Measurements from ENCODE around the gene ENPEP.

DNA sequence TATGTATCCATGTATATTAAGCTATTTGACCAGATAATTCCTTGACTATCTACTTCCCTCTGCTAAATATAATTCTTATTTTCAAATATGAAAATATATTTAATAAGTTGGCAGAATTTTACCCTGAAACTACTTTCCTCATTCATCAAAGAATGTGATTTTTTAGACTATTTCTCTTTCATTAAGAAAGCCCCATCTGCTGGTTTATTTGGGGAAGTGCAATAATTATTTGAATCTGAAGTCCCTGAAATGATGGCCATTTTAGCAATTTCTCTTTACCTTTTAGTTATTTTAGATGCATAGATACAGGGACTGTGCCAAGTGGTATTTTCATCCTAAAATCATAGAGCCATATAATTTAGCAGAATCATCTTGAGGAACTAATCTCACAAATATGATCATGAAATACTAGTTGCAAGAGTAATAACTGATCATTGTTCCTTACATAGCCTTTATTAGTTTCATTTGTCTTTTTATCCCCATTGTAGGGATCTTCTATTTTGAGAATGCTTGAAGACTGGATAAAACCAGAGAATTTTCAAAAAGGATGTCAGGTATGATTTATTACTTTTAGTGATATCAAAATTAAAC lies 39.0 kb downstream of the ENPEP start:
- TF ChIP-seq POLR2A (IDR thresholded peaks at IDR 0.05): no peak
- TF ChIP-seq, protein P1, sequence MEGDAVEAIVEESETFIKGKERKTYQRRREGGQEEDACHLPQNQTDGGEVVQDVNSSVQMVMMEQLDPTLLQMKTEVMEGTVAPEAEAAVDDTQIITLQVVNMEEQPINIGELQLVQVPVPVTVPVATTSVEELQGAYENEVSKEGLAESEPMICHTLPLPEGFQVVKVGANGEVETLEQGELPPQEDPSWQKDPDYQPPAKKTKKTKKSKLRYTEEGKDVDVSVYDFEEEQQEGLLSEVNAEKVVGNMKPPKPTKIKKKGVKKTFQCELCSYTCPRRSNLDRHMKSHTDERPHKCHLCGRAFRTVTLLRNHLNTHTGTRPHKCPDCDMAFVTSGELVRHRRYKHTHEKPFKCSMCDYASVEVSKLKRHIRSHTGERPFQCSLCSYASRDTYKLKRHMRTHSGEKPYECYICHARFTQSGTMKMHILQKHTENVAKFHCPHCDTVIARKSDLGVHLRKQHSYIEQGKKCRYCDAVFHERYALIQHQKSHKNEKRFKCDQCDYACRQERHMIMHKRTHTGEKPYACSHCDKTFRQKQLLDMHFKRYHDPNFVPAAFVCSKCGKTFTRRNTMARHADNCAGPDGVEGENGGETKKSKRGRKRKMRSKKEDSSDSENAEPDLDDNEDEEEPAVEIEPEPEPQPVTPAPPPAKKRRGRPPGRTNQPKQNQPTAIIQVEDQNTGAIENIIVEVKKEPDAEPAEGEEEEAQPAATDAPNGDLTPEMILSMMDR (IDR thresholded peaks at IDR 0.05): peak; percentile 60 to 73 (median 63)
